Measurements from ENCODE around the gene PHAX. TPM values are rescaled to one million over a fixed set of nuclear protein-coding genes. Genes with fewer than 3 reads are reported as not detected.

Gene PHAX
- total and polyA plus RNA-seq, 2 donors (not counting 1 experiment from before 2014, with no cell fraction given): 54.5 to 103 TPM

DNA sequence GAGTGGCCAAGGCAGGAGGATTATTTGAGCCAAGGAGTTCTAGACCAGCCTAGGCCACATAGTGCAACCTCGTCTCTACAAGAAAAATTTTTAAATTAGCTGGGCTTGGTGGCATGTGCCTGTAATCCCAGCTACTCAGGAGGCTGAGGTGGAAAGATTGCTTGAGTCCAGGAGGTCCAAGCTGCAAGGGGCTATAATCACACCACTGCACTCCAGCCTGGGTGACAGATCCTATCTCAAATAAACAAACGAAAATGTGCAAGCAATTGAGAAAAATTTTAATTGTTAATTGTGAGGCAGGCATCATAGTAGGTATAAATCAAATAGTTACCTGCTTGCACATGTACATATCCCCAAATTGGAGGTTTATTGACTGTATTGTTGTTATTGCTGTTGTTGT, 21.0 kb upstream of the PHAX start:
- H3K4me3 ChIP-seq (replicated peaks in 1 of 4; ENCODE audit: control extremely low read depth in 1 of 4, insufficient read depth in 1 of 4, low read depth in 3 of 4, low read length in 4 of 4): no peak overlapping the region
- no peak overlapping the region for H3K27ac ChIP-seq (ENCODE audit: insufficient read depth, low read length)
- no peaks in the 10 kb centered on the region for H3K27me3 ChIP-seq (ENCODE audit: control insufficient read depth, insufficient read depth, low read length)
- TF ChIP-seq CTCF (conservative IDR thresholded peaks at IDR 0.05 in 1 of 2, IDR thresholded peaks at IDR 0.05 in 1 of 2; ENCODE audit: low read depth in 1 of 2, low read length in 2 of 2): no peak
- no peak for TF ChIP-seq EZH2 (IDR thresholded peaks at IDR 0.05; ENCODE audit: low read length, missing control alignments)
- no peak for DNase-seq (ENCODE audit: low read depth in 2 of 2)
- H4K20me1 ChIP-seq (ENCODE audit: control insufficient read depth, extremely low read depth, insufficient read depth, low read length): no peaks in the 10 kb centered on the region
- no peaks in the 10 kb centered on the region for H3K36me3 ChIP-seq (ENCODE audit: control insufficient read depth, insufficient read depth, low read length)
- no peaks in the 10 kb centered on the region for H3K79me2 ChIP-seq (ENCODE audit: control insufficient read depth, insufficient read depth, low read length)
- no peak overlapping the region for H3K9ac ChIP-seq (ENCODE audit: insufficient read depth, low read length)
- H3K4me2 ChIP-seq (ENCODE audit: extremely low read depth, insufficient read depth, low read length): no peak overlapping the region
- no peak overlapping the region for H2AFZ ChIP-seq (ENCODE audit: low read length)
- H3K4me1 ChIP-seq (ENCODE audit: control insufficient read depth, extremely low read depth, insufficient read depth, low read length): no peaks in the 10 kb centered on the region
- H3K9me3 ChIP-seq (ENCODE audit: control insufficient read depth, insufficient read depth, low read depth, low read length): no peaks in the 10 kb centered on the region

GRCh38 chr5:126583761-126584160, 17.0 kb upstream of the PHAX start:
- Histone ChIP-seq H3K27ac (ENCODE audit: insufficient read depth, low read length) (no peak overlapping the region), H3K36me3 (ENCODE audit: control insufficient read depth, insufficient read depth, low read length) (no peaks in the 10 kb centered on the region), H4K20me1 (ENCODE audit: control insufficient read depth, extremely low read depth, insufficient read depth, low read length) (no peaks in the 10 kb centered on the region), H3K4me2 (ENCODE audit: extremely low read depth, insufficient read depth, low read length) (no peak overlapping the region), H3K27me3 (ENCODE audit: control insufficient read depth, insufficient read depth, low read length) (no peaks in the 10 kb centered on the region), H3K9ac (ENCODE audit: insufficient read depth, low read length) (no peak overlapping the region), H3K4me3 (replicated peaks in 1 of 4; ENCODE audit: control extremely low read depth in 1 of 4, insufficient read depth in 1 of 4, low read depth in 3 of 4, low read length in 4 of 4) (no peak overlapping the region), H3K4me1 (ENCODE audit: control insufficient read depth, extremely low read depth, insufficient read depth, low read length) (no peaks in the 10 kb centered on the region), H3K9me3 (ENCODE audit: control insufficient read depth, insufficient read depth, low read depth, low read length) (no peaks in the 10 kb centered on the region), H2AFZ (ENCODE audit: low read length) (no peak overlapping the region), H3K79me2 (ENCODE audit: control insufficient read depth, insufficient read depth, low read length) (no peaks in the 10 kb centered on the region)
- DNase-seq (ENCODE audit: low read depth in 2 of 2): no peak
- no peak for TF ChIP-seq CTCF (conservative IDR thresholded peaks at IDR 0.05 in 1 of 2, IDR thresholded peaks at IDR 0.05 in 1 of 2; ENCODE audit: low read depth in 1 of 2, low read length in 2 of 2)
- no peak for TF ChIP-seq EZH2 (IDR thresholded peaks at IDR 0.05; ENCODE audit: low read length, missing control alignments)

GRCh38 chr5:126587551-126588390, 13.0 kb upstream of the PHAX start:
- Histone ChIP-seq H4K20me1 (ENCODE audit: control insufficient read depth, extremely low read depth, insufficient read depth, low read length) (no peaks in the 10 kb centered on the region), H3K9me3 (ENCODE audit: control insufficient read depth, insufficient read depth, low read depth, low read length) (no peaks in the 10 kb centered on the region), H3K4me3 (replicated peaks in 1 of 4; ENCODE audit: control extremely low read depth in 1 of 4, insufficient read depth in 1 of 4, low read depth in 3 of 4, low read length in 4 of 4) (no peak overlapping the region), H2AFZ (ENCODE audit: low read length) (no peak overlapping the region), H3K27ac (ENCODE audit: insufficient read depth, low read length) (no peak overlapping the region), H3K79me2 (ENCODE audit: control insufficient read depth, insufficient read depth, low read length) (no peaks in the 10 kb centered on the region), H3K4me2 (ENCODE audit: extremely low read depth, insufficient read depth, low read length) (no peak overlapping the region), H3K9ac (ENCODE audit: insufficient read depth, low read length) (no peak overlapping the region), H3K36me3 (ENCODE audit: control insufficient read depth, insufficient read depth, low read length) (no peaks in the 10 kb centered on the region), H3K4me1 (ENCODE audit: control insufficient read depth, extremely low read depth, insufficient read depth, low read length) (no peaks in the 10 kb centered on the region), H3K27me3 (ENCODE audit: control insufficient read depth, insufficient read depth, low read length) (no peaks in the 10 kb centered on the region)
- TF ChIP-seq CTCF (conservative IDR thresholded peaks at IDR 0.05 in 1 of 2, IDR thresholded peaks at IDR 0.05 in 1 of 2; ENCODE audit: low read depth in 1 of 2, low read length in 2 of 2): no peak
- TF ChIP-seq EZH2 (IDR thresholded peaks at IDR 0.05; ENCODE audit: low read length, missing control alignments): no peak
- DNase-seq (ENCODE audit: low read depth in 2 of 2): no peak

All from fibroblast of lung (primary cell).